WERI-Rb-1 (cell line): ENCODE measurements around the gene USP3.
A peak's percentile ranks its signal among the peaks of the same experiment; 100 is the strongest.

Source experiments
- DNase-seq: peaks from one replicate; pipeline ENCODE4 v3.0.0-alpha.2; 2020
- H3K27ac ChIP-seq: fragments of 250-450 bp; sonication (Bioruptor Pico); 2 replicates; pipeline ENCODE4 v1.5.1; 2020; ENCODE audit warnings: mild to moderate bottlenecking, moderate library complexity
- H3K27me3 ChIP-seq: fragments of 250-450 bp; sonication (Bioruptor Pico); 2 replicates; pipeline ENCODE4 v1.5.1; 2021; ENCODE audit warnings: mild to moderate bottlenecking, low read depth, moderate library complexity; ENCODE audit not compliant: insufficient read depth, severe bottlenecking
- H3K36me3 ChIP-seq: fragments of 250-450 bp; sonication (Bioruptor Pico); 2 replicates; pipeline ENCODE4 v1.5.1; 2020; ENCODE audit warnings: mild to moderate bottlenecking, moderate library complexity
- H3K4me3 ChIP-seq: 2 replicates; pipeline ENCODE4 v1.5.1; 2011; ENCODE audit warnings: low read depth, mild to moderate bottlenecking, control low read depth, low read length
- H3K9me3 ChIP-seq: fragments of 250-450 bp; sonication (Bioruptor Pico); 2 replicates; pipeline ENCODE4 v1.5.1; 2021; ENCODE audit warnings: mild to moderate bottlenecking, moderate library complexity; ENCODE audit not compliant: severe bottlenecking
- CTCF ChIP-seq: IDR thresholded peaks from 2 replicates; pipeline ENCODE4 v1.5.1; 2011; ENCODE audit warnings: low read depth, mild to moderate bottlenecking, control low read depth, inconsistent platforms, low read length

USP3 gene

GRCh38 chr15:63504247-63504978 lies at the start of gene USP3:
USP3 (plus strand) TSS chr15:63504593; CDS start chr15:63504740, 147 bp downstream.
- Histone ChIP-seq H3K27me3 (no peaks in the 10 kb centered on the region), H3K4me3 (peak within 1 kb of the TSS; percentile 94), H3K36me3 (peaks cover 8% of the 10 kb centered on the region; the same call in 1 of the 2 replicates), H3K27ac (peak within 1 kb of the TSS; percentile 96), H3K9me3 (no peaks in the 10 kb centered on the region)
- peak; percentile 32; the same call in 1 of the 2 replicates for TF ChIP-seq CTCF
- peak; percentile 93 for DNase-seq

- no peaks in the 10 kb centered on the region for H3K27me3 ChIP-seq
- no peak overlapping the region for H3K4me3 ChIP-seq
- DNase-seq, result no peak
- no peak overlapping the region for H3K27ac ChIP-seq
- peaks cover 4% of the 10 kb centered on the region for H3K9me3 ChIP-seq
- no peaks in the 10 kb centered on the region for H3K36me3 ChIP-seq
- TF ChIP-seq CTCF, result no peak
These were observed 48.1 kb upstream of the USP3 start for GRCh38 chr15:63456258-63456657.

GRCh38 chr15:63457379-63457778 lies 47.0 kb upstream of the USP3 start:
- Histone ChIP-seq H3K36me3 (no peaks in the 10 kb centered on the region), H3K27me3 (no peaks in the 10 kb centered on the region), H3K9me3 (peaks cover 4% of the 10 kb centered on the region), H3K4me3 (no peak overlapping the region), H3K27ac (no peak overlapping the region)
- no peak for TF ChIP-seq CTCF
- no peak for DNase-seq

GRCh38 chr15:63458026-63458425 lies 46.4 kb upstream of the USP3 start:
- Histone ChIP-seq H3K9me3 (peaks cover 4% of the 10 kb centered on the region), H3K36me3 (no peaks in the 10 kb centered on the region), H3K27ac (no peak overlapping the region), H3K4me3 (no peak overlapping the region), H3K27me3 (no peaks in the 10 kb centered on the region)
- no peak for TF ChIP-seq CTCF
- no peak for DNase-seq

GRCh38 chr15:63458794-63459395 lies 45.5 kb upstream of the USP3 start:
- no peak for DNase-seq
- peaks cover 4% of the 10 kb centered on the region for H3K9me3 ChIP-seq
- no peak overlapping the region for H3K27ac ChIP-seq
- H3K4me3 ChIP-seq, result no peak overlapping the region
- no peaks in the 10 kb centered on the region for H3K36me3 ChIP-seq
- no peaks in the 10 kb centered on the region for H3K27me3 ChIP-seq
- TF ChIP-seq CTCF, result no peak
